GM19372 (cell line): Measurements from ENCODE around the gene KLHL11.

ENCODE experiments used
- ATAC-seq: cut with Tn5 transposase; IDR thresholded peaks from one replicate; pipeline ENCODE4 v1.9.1; 2021; ENCODE audit warnings: mild to moderate bottlenecking, low read depth, moderate library complexity; ENCODE audit not compliant: unreplicated experiment

The KLHL11 gene

DNA sequence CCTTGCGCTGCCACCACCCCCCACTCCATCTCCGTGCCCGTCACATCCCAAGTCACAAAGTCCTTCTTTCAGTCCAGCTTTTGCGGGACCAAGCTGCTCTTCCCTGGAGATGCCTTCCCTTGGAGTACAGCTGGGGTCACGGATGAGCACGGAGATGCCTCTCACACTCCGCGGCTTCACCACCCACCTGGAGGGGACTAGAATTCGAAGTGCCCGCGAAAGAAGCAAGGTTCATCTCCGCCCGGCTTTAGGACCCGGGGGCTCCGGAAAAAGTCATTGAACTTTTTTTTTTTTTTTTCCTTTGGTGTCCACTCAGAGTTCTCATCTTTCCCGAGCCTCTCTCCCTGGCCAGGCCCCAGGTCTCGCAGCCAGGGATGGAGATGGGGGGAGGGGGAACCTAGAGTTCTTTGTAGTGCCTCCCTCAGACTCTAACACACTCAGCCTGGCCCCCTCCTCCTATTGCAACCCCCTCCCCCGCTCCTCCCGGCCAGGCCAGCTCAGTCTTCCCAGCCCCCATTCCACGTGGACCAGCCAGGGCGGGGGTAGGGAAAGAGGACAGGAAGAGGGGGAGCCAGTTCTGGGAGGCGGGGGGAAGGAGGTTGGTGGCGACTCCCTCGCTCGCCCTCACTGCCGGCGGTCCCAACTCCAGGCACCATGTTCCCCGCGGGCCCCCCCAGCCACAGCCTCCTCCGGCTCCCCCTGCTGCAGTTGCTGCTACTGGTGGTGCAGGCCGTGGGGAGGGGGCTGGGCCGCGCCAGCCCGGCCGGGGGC lies 52.7 kb downstream of the KLHL11 start, which contains the start of gene FKBP10:
TSS of gene FKBP10 (plus strand) at position 624 of the 771 bp plus-strand sequence. CDS start at position 655, 31 bp downstream.
- no peak for ATAC-seq

DNA sequence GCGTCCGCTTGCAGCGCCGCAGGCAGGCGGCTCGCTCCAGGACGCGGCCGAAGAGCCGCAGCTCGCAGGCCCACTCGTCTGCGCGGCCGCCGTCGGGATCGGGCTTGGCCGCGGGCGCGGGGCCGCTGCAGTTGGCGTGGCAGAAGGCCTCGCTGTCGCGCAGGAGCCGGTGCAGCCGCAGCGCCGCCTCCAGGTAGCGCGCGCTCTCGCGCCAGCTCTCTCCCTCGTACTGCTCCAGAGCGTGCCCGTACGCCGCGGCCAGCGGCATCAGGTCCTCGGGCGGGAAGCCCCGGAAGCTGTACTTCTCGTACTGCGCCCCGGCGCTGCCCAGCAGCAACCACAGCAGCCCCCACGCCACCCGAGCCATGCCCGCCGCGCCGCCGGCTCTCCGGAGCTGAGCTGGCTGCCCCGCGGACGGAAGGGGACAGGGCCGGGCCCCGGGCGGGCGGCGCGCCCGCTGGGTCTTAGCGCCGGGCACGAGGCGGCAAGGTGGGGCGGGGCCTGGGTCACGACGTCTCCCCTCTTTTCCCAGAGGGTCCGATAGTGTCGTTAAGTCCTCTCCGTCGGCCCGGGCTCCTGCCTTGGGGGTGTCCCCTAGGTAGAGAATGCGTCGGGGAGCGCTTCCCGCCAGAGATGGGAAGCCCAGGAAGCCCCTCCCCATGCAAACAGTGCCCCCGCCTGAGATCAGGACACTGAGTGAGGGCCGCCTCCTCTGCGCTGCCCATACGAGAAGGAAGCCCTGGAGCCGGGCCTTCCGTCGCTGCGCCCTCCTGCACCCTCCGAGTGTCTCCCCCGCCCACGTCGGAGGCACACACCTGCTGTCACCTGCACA lies 53.5 kb downstream of the KLHL11 start, which contains the start of gene P3H4:
TSS of gene P3H4 (minus strand) at position 401 of the 832 bp plus-strand sequence. CDS start at position 367, 34 bp downstream.
- ATAC-seq: peak; percentile 79

DNA sequence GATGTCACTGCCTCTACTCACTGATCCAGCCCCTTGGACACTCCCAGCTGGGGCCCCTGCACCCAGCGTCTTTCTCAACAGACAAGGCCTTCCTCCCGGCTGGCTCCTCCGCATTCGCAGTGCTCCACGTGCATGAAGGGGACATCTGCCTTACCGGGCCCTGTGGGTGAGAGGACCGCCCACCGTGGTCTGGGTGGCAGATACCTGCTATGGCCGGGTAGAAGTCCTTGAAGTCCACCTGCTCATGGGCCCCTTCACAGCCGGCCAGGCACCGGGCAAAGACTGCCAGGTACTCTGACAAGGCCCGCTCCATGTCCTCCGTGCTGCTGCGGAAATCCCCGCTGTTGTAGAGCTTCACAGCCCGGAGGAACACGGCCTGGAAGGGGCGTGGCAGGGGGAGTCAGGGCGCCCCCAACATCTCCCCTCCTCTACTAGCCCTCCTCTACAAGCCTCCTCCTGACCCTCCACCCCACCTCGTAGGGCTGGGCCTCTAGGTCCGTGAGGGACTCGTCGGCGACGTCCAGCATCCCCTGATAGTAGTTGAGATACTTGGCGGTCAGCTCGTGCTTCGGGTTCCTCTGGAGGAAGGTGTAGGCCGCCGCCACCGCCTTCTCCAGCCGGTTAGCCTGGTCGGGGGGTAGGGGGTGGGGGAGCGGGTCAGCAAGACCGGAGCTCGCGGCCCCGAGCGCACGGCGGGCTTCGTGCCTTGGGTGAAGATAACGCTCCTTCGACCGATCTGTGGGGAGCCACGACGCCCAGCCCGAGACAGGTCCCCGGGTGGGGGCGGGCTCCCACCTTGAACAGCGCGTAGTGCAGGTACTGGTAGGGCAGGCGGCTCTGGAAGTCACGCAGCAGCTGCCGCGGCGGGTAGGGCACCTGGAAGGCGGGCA lies 54.3 kb downstream of the KLHL11 start:
- no peak for ATAC-seq

DNA sequence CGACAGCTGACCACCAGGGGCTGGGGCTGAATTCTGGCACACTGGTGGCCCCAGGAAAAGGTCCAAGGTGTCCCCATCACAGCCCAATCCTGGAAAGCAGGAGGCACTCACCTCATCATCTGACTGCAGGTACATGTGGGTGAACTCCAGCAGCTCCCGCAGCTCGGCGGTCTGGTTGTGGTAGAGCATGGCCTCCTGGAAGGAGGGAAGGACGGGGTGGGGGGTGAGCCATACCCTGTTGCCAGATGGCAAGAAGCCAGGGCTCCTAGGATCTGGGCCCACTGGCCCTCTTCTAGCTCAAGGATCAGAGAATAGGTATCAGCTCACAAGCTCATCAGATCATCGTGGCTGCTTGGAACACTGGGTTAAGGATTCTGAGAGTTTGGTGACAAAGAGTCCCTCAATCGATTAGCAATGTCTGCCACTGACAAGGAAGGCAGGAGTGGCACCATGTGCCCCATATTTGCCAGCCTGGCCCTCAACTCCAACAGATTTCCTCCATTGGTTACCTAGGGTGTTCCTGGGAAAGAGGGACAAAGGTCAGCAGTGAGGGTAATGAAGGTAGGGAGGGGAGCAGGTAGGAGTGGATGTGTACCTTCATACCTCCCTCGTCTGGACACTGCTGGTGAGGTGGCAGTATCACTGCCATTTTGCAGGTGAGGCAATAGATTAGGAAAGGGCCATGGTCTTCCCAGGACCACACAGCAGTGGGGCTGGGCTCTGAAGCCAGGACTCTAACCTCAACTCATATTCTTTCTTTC lies 58.4 kb downstream of the KLHL11 start:
- no peak for ATAC-seq
